DOHH2 (cell line): Measurements from ENCODE around the gene ATAD3B.

Experiments
- EZH2phosphoT487 ChIP-seq: fragments of 200-600 bp; sonication (generic); IDR thresholded peaks from 2 replicates; pipeline ENCODE4 v1.6.1; 2017; ENCODE audit warnings: borderline replicate concordance, mild to moderate bottlenecking, antibody characterized with exemption, low read length, moderate library complexity, mixed read lengths
- TF ChIP-seq, protein P1 (sequence below): fragments of 200-600 bp; sonication (generic); IDR thresholded peaks from one replicate; pipeline ENCODE4 v1.5.1; 2014; ENCODE audit warnings: antibody characterized with exemption, mild to moderate bottlenecking, low read depth, low read length; ENCODE audit not compliant: poor library complexity, severe bottlenecking

DNA sequence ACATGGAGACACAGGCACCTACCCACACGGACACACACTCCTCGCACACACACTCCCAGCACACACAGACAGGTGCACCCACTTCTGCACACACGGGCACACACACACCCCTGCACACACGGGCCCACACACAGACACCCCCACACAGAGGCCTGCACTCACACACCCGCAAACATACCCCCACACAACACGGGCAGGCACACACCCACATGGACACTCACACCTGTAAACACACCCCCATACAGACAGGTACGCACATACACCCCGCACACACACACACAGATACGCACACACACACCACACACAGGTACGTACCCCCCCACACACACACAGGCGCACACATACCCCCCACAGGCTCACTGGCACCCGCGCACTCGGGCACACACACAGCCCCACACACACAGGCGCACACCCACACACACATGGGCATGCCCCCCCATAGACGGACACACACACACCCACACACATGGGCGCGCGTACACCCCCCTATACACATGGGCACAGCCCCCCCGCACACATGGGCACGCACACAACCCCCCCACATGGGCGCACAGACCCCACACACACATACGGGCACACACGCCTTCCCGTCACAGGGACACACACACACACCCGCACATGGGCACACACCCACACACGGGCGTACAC lies 46.5 kb downstream of the ATAD3B start:
- TF ChIP-seq, protein P1, sequence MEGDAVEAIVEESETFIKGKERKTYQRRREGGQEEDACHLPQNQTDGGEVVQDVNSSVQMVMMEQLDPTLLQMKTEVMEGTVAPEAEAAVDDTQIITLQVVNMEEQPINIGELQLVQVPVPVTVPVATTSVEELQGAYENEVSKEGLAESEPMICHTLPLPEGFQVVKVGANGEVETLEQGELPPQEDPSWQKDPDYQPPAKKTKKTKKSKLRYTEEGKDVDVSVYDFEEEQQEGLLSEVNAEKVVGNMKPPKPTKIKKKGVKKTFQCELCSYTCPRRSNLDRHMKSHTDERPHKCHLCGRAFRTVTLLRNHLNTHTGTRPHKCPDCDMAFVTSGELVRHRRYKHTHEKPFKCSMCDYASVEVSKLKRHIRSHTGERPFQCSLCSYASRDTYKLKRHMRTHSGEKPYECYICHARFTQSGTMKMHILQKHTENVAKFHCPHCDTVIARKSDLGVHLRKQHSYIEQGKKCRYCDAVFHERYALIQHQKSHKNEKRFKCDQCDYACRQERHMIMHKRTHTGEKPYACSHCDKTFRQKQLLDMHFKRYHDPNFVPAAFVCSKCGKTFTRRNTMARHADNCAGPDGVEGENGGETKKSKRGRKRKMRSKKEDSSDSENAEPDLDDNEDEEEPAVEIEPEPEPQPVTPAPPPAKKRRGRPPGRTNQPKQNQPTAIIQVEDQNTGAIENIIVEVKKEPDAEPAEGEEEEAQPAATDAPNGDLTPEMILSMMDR: no peak
- TF ChIP-seq EZH2phosphoT487: no peak
